Measurements from ENCODE around the gene LSAMP. TPM values are rescaled to one million over a fixed set of nuclear protein-coding genes. Genes with fewer than 3 reads are reported as not detected.

Gene LSAMP
- total RNA-seq, 1 experiment from 2014 or later = 0.15 TPM

- Histone ChIP-seq H3K27ac (ENCODE audit: low read length) (no peak overlapping the region), H3K4me1 (ENCODE audit: insufficient read depth, low read length) (no peaks in the 10 kb centered on the region), H3K9ac (ENCODE audit: low read length) (no peak overlapping the region), H3K4me2 (ENCODE audit: low read length) (no peak overlapping the region), H3K4me3 (ENCODE audit: low read length) (no peak overlapping the region), H4K20me1 (ENCODE audit: low read length) (no peaks in the 10 kb centered on the region), H3K36me3 (ENCODE audit: low read depth, low read length) (no peaks in the 10 kb centered on the region), H3K79me2 (ENCODE audit: low read length) (no peaks in the 10 kb centered on the region), H3K9me3 (ENCODE audit: low read length) (no peaks in the 10 kb centered on the region), H3K9me2 (replicated peaks; ENCODE audit: low read length) (no peaks in the 10 kb centered on the region), H2AFZ (ENCODE audit: low read length) (no peak overlapping the region), H3F3A (ENCODE audit: low read length, unreplicated experiment) (no peaks in the 10 kb centered on the region), H3K27me3 (ENCODE audit: low read length) (no peaks in the 10 kb centered on the region)
- CTCF ChIA-PET = no interaction called here
- POLR2A ChIA-PET (ENCODE audit: unreplicated experiment) = no interaction called here
- intact Hi-C loops (cut with micrococcal nuclease) = loop anchor here (1.0 kb wide), 1 partner anchor 619 kb away; no protein-coding TSS in a partner anchor
- ATAC-seq (no peak), DNase-seq (no peak)
- TF ChIP-seq EZH2 (IDR thresholded peaks at IDR 0.05; ENCODE audit: low read length, unreplicated experiment) (no peak), CTCF (conservative IDR thresholded peaks at IDR 0.05; ENCODE audit: low read depth, low read length) (no peak), EZH2phosphoT487 (IDR thresholded peaks at IDR 0.05; ENCODE audit: borderline replicate concordance, low read length) (no peak)
- BruUV-seq (replicated peaks) = no TSS peak
Observed at GRCh38 chr3:116139641-116140040, 305.6 kb downstream of the LSAMP start.

GRCh38 chr3:116135457-116136085 is 309.7 kb downstream of the LSAMP start:
- no peak for ATAC-seq
- DNase-seq = peak; percentile 18

More at GRCh38 chr3:116135457-116136085, 309.7 kb downstream of the LSAMP start:
- intact Hi-C loops (cut with micrococcal nuclease) = no loop called here
- H3K27ac ChIP-seq (ENCODE audit: low read length) = no peak overlapping the region
- H3K27me3 ChIP-seq (ENCODE audit: low read length) = no peaks in the 10 kb centered on the region
- BruUV-seq (replicated peaks) = no TSS peak
- ChIA-PET CTCF (no interaction called here), POLR2A (ENCODE audit: unreplicated experiment) (no interaction called here)
- no peak overlapping the region for H3K4me3 ChIP-seq (ENCODE audit: low read length)
- no peaks in the 10 kb centered on the region for H4K20me1 ChIP-seq (ENCODE audit: low read length)
- H3K79me2 ChIP-seq (ENCODE audit: low read length) = no peaks in the 10 kb centered on the region
- H3K4me1 ChIP-seq (ENCODE audit: insufficient read depth, low read length) = no peaks in the 10 kb centered on the region
- no peaks in the 10 kb centered on the region for H3K9me3 ChIP-seq (ENCODE audit: low read length)
- no peak for TF ChIP-seq CTCF (conservative IDR thresholded peaks at IDR 0.05; ENCODE audit: low read depth, low read length)
- TF ChIP-seq EZH2phosphoT487 (IDR thresholded peaks at IDR 0.05; ENCODE audit: borderline replicate concordance, low read length) = no peak
- TF ChIP-seq EZH2 (IDR thresholded peaks at IDR 0.05; ENCODE audit: low read length, unreplicated experiment) = no peak
- H3K9ac ChIP-seq (ENCODE audit: low read length) = no peak overlapping the region
- no peaks in the 10 kb centered on the region for H3K36me3 ChIP-seq (ENCODE audit: low read depth, low read length)
- no peak overlapping the region for H2AFZ ChIP-seq (ENCODE audit: low read length)
- H3K4me2 ChIP-seq (ENCODE audit: low read length) = no peak overlapping the region
- H3K9me2 ChIP-seq (replicated peaks; ENCODE audit: low read length) = no peaks in the 10 kb centered on the region
- no peaks in the 10 kb centered on the region for H3F3A ChIP-seq (ENCODE audit: low read length, unreplicated experiment)

Measured in PC-3 (cell line).